ENCODE measurements around the gene SPDYE16.
"Not testable (repeated sequence)": the region's sequence is repeated elsewhere in the genome, so short reads cannot be mapped to it uniquely, and the experiment has no call there.

Gene SPDYE16

DNA sequence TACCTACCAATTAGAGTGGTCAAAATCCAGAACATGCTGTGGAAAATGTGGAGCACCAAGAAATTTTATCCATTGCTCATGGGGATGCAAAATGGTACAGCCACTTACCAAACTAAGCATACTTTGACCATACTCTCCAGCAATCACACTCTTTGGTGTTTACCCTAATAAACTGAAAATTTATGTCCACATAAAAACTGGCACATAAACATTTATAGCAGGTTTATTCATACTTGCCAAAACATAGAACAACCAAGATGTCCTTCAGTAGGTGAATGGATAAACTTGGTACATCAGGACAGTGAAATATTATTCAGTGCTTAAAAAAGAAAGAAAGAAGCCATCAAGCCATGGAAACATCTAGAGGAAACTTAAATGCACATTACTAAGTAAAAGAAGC, 24.7 kb upstream of the SPDYE16 start:
- not testable (repeated sequence) for H3K4me3 Mint-ChIP-seq; H3K27ac Mint-ChIP-seq; H3K27me3 Mint-ChIP-seq (ENCODE audit: low read depth); H3K4me1 Mint-ChIP-seq
- peaks cover 16% of the 10 kb centered on the region for H3K9me3 Mint-ChIP-seq
- peaks cover 49% of the 10 kb centered on the region for H3K36me3 Mint-ChIP-seq (ENCODE audit: low read depth)

DNA sequence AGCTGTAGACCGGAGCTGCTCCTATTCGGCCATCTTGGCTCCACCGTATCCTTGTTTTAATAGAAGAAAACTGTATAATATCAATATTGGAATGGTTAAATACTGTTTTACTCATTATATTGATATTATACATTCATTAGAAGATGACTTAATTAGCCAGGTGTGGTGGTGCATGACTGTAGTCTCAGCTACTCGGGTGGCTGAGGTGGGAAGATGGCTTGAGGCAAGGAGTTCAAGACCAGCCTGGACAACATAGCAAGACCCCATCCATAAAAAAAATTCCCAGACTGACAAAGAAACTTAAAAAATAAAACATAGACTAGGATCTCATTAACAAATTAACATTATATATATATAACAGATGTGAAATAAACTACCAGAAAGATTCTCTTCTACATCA, 24.2 kb upstream of the SPDYE16 start:
- peaks cover 53% of the 10 kb centered on the region for H3K36me3 Mint-ChIP-seq (ENCODE audit: low read depth)
- H3K27ac Mint-ChIP-seq; H3K4me3 Mint-ChIP-seq; H3K27me3 Mint-ChIP-seq (ENCODE audit: low read depth); H3K4me1 Mint-ChIP-seq: not testable (repeated sequence)
- H3K9me3 Mint-ChIP-seq: peaks cover 16% of the 10 kb centered on the region

DNA sequence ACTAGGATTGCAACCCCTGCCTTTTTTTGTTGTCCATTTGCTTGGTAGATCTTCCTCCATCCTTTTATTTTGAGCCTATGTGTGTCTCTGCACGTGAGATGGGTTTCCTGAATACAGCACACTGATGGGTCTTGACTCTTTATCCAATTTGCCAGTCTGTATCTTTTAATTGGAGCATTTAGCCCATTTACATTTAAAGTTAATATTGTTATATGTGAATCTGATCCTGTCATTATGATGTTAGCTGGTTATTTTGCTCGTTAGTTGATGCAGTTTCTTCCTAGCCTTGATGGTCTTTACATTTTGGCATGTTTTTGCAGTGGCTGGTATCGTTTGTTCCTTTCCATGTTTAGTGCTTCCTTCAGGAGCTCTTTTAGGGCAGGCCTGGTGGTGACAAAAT, 21.9 kb upstream of the SPDYE16 start:
- H3K27me3 Mint-ChIP-seq (ENCODE audit: low read depth); H3K4me1 Mint-ChIP-seq; H3K27ac Mint-ChIP-seq; H3K4me3 Mint-ChIP-seq: not testable (repeated sequence)
- peaks cover 21% of the 10 kb centered on the region for H3K9me3 Mint-ChIP-seq
- H3K36me3 Mint-ChIP-seq (ENCODE audit: low read depth): peaks cover 55% of the 10 kb centered on the region

DNA sequence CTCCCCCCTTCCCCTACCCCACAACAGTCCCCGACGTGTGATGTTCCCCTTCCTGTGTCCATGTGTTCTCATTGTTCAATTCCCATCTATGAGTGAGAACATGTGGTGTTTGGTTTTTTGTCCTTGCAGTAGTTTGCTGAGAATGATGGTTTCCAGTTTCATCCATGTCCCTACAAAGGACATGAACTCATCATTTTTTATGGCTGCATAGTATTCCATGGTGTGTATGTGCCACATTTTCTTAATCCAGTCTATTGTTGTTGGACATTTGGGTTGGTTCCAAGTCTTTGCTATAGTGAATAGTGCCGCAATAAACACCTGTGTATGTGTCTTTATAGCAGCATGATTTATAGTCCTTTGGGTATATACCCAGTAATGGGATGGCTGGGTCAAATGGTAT, 18.2 kb upstream of the SPDYE16 start:
- H3K4me3 Mint-ChIP-seq; H3K4me1 Mint-ChIP-seq; H3K27ac Mint-ChIP-seq; H3K27me3 Mint-ChIP-seq (ENCODE audit: low read depth): not testable (repeated sequence)
- Mint-ChIP-seq H3K9me3 (peaks cover 15% of the 10 kb centered on the region), H3K36me3 (ENCODE audit: low read depth) (peaks cover 59% of the 10 kb centered on the region)

DNA sequence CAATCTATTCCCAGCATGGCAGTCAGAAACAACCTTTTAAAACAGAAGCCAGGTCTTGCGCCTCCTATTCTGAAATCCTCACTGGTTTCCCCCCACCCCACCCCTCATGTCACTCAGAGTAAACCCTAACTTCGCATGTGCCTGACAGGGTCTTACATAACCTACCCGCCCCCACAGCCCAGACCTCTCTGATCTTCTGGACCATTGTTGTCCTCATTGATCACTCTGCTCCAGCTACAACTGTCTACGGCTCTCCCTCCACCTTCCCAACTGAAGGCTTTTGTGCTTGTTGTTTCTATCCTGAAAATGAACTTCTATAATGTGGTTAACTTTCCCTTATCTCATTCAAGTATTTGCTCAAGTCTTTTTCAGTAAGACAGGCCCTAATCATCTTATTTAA, 17.1 kb upstream of the SPDYE16 start:
- Mint-ChIP-seq H3K9me3 (peaks cover 10% of the 10 kb centered on the region), H3K36me3 (ENCODE audit: low read depth) (peaks cover 54% of the 10 kb centered on the region)
- not testable (repeated sequence) for H3K4me1 Mint-ChIP-seq; H3K27ac Mint-ChIP-seq; H3K27me3 Mint-ChIP-seq (ENCODE audit: low read depth); H3K4me3 Mint-ChIP-seq

DNA sequence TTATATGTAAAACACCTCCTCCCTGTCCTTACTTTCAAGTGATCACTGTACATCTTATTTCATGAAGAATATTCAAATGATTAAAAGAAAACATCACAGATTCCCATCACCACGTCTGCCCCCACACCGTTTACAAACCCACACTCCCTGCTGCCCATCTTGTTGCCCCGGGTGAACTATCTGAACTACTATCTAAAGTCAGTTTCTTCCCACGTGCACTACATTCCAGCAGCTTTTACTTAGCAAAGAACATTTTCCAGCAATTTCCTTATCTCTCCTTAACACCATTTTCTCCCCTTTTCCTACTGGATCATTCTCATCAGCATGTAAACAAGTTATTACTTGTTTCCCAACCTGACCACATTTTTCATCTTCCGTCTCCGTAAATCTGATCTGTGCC, 16.6 kb upstream of the SPDYE16 start:
- Mint-ChIP-seq H3K36me3 (ENCODE audit: low read depth) (peaks cover 55% of the 10 kb centered on the region), H3K27ac (peak overlapping the region in 2 of 3 experiments; percentile 62 to 73), H3K9me3 (peaks cover 10% of the 10 kb centered on the region), H3K4me3 (peak overlapping the region in 1 of 3 experiments; percentile 37)
- H3K4me1 Mint-ChIP-seq; H3K27me3 Mint-ChIP-seq (ENCODE audit: low read depth): not testable (repeated sequence)

DNA sequence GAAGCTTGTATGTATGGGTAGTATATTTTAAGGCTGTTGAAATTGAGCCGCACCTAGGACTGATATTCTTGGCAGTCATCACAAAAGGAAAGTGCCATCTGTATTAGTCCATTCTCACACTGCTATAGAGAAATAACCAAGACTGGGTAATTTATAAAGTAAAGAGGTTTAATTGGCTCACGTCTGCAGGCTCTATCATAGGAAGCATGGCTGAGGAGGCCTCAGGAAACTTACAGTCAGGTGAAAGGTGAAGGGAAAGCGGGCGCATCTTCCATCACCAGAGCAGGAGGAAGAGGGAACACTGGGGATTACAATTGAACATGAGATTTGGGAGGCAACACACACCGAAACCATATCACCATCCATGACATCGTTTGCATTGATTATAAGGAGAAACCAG, 8.9 kb upstream of the SPDYE16 start:
- Mint-ChIP-seq H3K36me3 (ENCODE audit: low read depth) (peaks cover 24% of the 10 kb centered on the region), H3K4me3 (peak overlapping the region in 2 of 3 experiments; percentile 16 to 65), H3K4me1 (peaks cover 16% of the 10 kb centered on the region)
- not testable (repeated sequence) for H3K27ac Mint-ChIP-seq; H3K27me3 Mint-ChIP-seq (ENCODE audit: low read depth); H3K9me3 Mint-ChIP-seq

DNA sequence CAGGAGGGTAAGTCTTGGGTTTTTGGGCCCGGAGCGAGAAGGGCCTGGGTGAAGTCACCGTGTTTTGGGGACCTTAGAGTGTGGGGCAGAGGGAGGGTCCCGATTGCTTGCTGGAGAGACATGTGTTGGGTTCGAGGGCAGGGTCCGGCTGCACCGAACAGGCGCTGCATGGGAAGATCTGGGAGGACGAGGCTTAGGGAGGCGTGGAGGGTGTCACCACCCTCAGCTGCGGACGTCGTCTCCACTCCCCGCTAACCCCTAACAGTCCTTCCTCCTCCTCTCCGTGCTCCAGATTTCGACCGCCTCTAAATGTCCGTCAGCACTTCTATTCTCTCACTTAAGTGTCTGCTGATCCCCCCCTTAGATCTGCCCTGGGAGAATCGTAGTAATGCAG, 6.8 kb upstream of the SPDYE16 start:
- Mint-ChIP-seq H3K4me1 (peaks cover 16% of the 10 kb centered on the region), H3K4me3 (peak overlapping the region; percentile 92 to 98 (median 98)), H3K36me3 (ENCODE audit: low read depth) (peaks cover 12% of the 10 kb centered on the region), H3K27ac (peak overlapping the region; percentile 57 to 89 (median 77))
- H3K27me3 Mint-ChIP-seq (ENCODE audit: low read depth); H3K9me3 Mint-ChIP-seq: not testable (repeated sequence)

DNA sequence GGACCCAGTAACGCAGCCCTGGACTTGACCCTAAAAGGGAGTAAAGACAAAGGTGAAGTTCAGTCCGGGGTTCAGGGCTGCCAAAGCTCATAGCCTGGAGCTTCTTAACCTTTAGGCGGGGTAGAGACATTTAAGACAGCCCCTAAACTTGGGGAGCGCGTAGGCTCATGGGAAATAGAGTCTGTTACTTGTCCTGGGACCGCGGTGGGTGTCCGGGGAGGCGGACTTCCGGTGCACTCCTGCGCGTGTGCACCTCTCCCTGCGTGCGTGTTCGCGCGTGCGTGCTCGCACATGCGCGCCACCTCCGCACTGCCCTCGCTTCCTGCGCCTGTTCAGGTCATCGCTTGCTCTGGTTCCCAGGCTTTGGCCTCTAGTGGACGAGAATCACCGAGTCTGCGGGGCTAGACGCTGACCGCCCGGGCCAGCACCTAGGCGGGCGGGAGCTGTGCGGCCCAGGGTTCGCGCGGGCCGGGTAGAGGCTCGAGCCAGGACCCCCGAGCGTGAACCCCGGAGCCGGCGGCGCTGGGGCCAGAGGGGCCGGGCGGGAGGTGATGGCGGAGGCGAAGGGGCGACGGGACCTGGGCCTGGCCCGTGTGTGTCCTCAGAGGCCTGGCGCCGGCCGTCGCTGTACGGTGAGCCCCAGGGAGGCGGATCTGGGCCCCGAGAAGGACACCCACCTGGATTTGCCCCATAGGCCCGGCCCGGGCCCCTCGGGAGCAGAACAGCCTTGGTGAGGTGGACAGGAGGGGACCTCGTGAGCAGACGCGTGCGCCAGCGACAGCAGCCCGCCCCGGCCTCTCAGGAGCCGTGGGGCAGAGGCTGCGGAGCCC, 6.1 kb upstream of the SPDYE16 start:
- not testable (repeated sequence) for H3K9me3 Mint-ChIP-seq; H3K36me3 Mint-ChIP-seq (ENCODE audit: low read depth); H3K27me3 Mint-ChIP-seq (ENCODE audit: low read depth)
- peak overlapping the region; percentile 89 to 98 (median 90) for H3K27ac Mint-ChIP-seq
- peaks cover 16% of the 10 kb centered on the region for H3K4me1 Mint-ChIP-seq
- H3K4me3 Mint-ChIP-seq: peak overlapping the region; percentile 92 to 98 (median 98)

DNA sequence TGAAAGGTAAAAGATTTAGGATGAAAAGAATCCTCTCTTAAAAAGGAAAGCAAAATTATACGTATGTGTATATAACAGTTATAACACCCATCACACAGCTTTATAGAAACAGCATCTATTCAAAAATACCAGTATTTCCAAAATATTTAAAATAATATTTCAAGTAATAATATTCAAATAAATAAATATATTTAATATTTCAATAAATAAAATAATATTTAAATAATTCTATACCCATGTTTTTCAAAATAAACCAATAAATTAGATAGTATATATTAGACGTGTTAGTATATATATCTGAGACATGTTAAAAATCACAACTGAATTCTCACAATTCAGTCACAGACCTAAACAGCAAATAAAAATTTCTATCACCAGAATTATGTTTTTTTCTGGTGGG, 11.5 kb downstream of the SPDYE16 start:
- not testable (repeated sequence) for H3K9me3 Mint-ChIP-seq; H3K27me3 Mint-ChIP-seq (ENCODE audit: low read depth); H3K36me3 Mint-ChIP-seq (ENCODE audit: low read depth); H3K27ac Mint-ChIP-seq; H3K4me1 Mint-ChIP-seq; H3K4me3 Mint-ChIP-seq

DNA sequence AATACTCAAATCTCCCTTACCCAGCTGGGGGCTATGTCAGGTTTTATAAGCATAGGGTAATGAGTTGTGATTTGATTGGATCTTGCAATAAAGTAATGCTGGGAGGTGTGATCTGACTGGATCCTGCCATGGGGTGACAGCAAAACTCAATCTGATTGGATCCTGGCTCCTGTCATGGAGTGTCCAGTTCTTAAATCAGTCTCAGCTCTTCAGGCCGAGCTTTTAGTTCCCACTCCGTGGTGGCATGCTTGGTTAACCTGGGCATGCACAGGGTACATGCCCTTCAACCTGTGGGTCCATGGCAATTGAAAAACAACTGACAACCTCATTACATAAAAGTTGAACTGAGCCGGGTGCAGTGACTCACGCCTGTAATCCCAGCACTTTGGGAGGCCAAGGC, 16.9 kb downstream of the SPDYE16 start:
- H3K4me1 Mint-ChIP-seq; H3K9me3 Mint-ChIP-seq; H3K27ac Mint-ChIP-seq; H3K27me3 Mint-ChIP-seq (ENCODE audit: low read depth); H3K36me3 Mint-ChIP-seq (ENCODE audit: low read depth); H3K4me3 Mint-ChIP-seq: not testable (repeated sequence)

DNA sequence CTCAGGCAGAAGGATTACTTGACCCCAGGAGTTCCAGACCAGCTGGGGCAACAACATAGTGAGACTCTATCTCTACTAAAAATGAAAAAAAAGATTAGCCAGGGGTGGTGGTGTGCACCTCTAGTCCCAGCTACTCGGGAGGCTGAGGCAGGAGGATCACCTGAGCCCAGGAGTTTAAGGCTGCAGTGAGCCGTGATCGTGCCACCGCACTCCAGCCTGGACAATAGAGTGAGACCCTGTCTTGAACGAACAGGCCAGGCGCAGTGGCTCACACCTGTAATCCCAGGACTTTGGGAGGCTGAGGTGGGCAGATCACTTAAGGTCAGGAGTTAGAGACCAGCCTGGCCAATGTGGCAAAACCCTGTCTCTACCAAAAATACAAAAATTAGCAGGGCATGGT, 26.2 kb downstream of the SPDYE16 start:
- not testable (repeated sequence) for H3K9me3 Mint-ChIP-seq; H3K27ac Mint-ChIP-seq; H3K36me3 Mint-ChIP-seq (ENCODE audit: low read depth); H3K4me3 Mint-ChIP-seq; H3K27me3 Mint-ChIP-seq (ENCODE audit: low read depth); H3K4me1 Mint-ChIP-seq
